Neuron (in vitro differentiated cells): Measurements from ENCODE around the gene OR2T3.
"Not testable (repeated sequence)": the region's sequence is repeated elsewhere in the genome, so short reads cannot be mapped to it uniquely, and the experiment has no call there.

Experiments
- H2AFZ ChIP-seq: one replicate; pipeline ENCODE4 v1.6.1; 2013; ENCODE audit warnings: low read depth, mild to moderate bottlenecking, inconsistent platforms, low read length, moderate library complexity
- H3K27me3 ChIP-seq: one replicate; pipeline ENCODE4 v1.6.1; 2013; ENCODE audit warnings: low read length; ENCODE audit not compliant: insufficient read depth
- H3K36me3 ChIP-seq: one replicate; pipeline ENCODE4 v1.6.1; 2013; ENCODE audit warnings: low read length; ENCODE audit not compliant: insufficient read depth
- H3K4me1 ChIP-seq: one replicate; pipeline ENCODE4 v1.6.1; 2013; ENCODE audit warnings: low read length; ENCODE audit not compliant: insufficient read depth
- H3K4me3 ChIP-seq: 2 replicates; pipeline ENCODE4 v1.5.1; 2013; ENCODE audit warnings: mild to moderate bottlenecking, low read length, moderate library complexity
- H3K9me3 ChIP-seq: one replicate; pipeline ENCODE4 v1.6.1; 2013; ENCODE audit warnings: low read length

The OR2T3 gene, protein sequence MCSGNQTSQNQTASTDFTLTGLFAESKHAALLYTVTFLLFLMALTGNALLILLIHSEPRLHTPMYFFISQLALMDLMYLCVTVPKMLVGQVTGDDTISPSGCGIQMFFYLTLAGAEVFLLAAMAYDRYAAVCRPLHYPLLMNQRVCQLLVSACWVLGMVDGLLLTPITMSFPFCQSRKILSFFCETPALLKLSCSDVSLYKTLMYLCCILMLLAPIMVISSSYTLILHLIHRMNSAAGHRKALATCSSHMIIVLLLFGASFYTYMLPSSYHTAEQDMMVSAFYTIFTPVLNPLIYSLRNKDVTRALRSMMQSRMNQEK

GRCh38 chr1:248473051-248473450 is at the start of gene OR2T3:
OR2T3 (plus strand) TSS chr1:248473351; CDS start chr1:248473351, 0 bp downstream.
- not testable (repeated sequence) for H3K36me3 ChIP-seq, H3K4me1 ChIP-seq, H3K27me3 ChIP-seq, H3K4me3 ChIP-seq, H2AFZ ChIP-seq, H3K9me3 ChIP-seq

DNA sequence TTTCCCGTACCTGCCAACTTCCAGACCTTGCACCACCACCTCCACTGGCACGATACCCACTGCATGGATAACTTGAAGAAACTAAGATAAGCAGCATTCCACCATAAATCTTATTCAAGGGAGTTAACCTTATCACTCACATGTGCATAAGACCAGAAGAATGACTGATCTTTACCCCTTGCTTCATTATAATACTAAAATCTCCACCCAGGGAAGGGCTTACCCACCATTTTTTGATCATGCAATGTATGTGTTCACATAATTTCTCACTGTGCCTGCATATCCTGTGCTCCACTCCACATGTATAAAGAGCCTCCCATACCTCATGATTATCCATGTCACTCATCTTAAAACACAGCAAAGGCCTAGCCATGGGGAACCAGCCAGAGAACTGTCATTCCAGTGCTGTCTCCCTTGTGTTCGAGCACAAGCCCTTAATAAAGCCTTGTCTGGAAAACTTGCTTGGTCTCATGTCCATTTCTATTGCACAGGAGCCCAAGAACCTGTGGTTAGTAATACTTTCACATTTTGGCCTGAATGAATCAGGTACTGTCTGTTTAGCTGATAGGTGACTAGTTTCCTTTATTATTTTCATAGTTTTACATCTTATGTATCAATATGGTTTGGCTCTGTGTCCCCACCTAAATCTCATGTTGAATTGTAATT is 45.5 kb upstream of the OR2T3 start:
- H3K27me3 ChIP-seq, H3K36me3 ChIP-seq, H3K4me1 ChIP-seq, H3K4me3 ChIP-seq, H2AFZ ChIP-seq, H3K9me3 ChIP-seq: not testable (repeated sequence)

- not testable (repeated sequence) for H3K4me3 ChIP-seq, H3K27me3 ChIP-seq, H3K36me3 ChIP-seq, H2AFZ ChIP-seq, H3K4me1 ChIP-seq, H3K9me3 ChIP-seq
Measured at GRCh38 chr1:248428192-248428533, 45.0 kb upstream of the OR2T3 start.

- H3K9me3 ChIP-seq, H3K4me1 ChIP-seq, H2AFZ ChIP-seq, H3K27me3 ChIP-seq, H3K4me3 ChIP-seq, H3K36me3 ChIP-seq: not testable (repeated sequence)
Measured at GRCh38 chr1:248431683-248432082, 41.5 kb upstream of the OR2T3 start.

DNA sequence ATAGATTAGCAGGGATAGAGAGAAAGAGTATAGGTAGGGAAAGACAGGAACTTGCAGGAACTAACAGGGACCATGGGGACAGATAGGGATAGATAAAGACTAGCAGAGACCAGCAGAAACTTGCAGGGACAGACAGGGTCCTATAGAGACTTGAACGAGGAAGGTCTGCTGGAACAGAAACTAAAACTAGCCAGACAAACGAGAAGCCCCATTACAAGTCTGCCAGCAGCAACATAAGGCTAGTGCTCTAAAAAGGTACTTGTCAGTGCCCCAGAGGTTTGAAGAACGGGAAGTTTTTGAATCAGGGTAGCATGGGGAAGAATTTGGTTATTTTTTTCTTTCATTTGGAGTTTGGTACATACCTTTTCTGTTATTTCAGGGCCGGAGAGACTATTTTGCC is 41.0 kb upstream of the OR2T3 start:
- H2AFZ ChIP-seq, H3K4me3 ChIP-seq, H3K27me3 ChIP-seq, H3K4me1 ChIP-seq, H3K9me3 ChIP-seq, H3K36me3 ChIP-seq: not testable (repeated sequence)

DNA sequence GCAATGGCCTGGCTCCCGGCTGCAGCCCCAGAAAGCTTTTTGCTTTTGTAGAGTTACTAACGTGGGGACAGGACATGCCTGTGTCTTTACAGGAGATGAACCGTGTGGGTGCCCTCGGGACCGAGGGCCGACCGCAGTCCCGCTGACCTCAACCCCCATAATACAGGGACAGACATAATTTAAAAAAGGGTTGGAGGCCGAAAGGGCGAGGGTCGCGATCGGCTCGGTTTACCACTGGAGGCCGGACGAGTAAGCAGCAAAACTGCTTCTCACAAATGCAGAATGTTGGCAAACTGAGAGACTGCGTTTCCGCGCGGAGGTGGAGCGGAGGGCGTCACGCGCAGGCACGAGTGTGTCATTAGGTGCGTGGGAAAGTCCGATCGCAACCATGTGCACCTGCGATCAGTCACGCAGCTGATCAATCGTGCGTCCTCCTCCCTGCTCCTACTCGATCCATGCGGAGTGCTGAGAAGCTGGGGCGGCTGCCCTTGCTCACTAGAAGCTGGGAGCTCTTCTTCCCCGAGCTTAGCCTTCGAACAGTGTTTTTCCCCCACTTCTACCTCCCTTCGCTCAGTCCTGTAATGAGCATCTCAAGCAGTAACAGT is 39.2 kb upstream of the OR2T3 start:
- H3K27me3 ChIP-seq, H3K4me3 ChIP-seq, H3K9me3 ChIP-seq, H3K36me3 ChIP-seq, H2AFZ ChIP-seq, H3K4me1 ChIP-seq: not testable (repeated sequence)

DNA sequence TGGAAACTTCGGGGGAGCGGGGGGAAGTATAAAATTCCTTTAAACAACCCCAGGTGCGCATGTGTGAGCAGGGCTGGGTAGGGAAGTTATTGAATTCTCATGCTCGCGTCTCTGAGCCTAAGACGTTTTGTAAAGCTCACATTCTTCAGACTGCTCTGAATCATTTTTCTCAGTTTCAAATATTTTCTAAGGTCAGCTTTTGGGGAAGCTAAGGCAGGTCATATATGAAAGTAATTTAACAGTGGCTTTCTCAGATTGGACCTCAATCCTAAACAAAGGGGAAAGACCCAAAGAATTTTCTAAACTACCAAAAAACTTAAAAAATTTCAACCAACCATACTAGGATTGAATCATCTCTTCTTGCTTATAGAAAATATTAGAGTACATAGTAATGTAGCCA is 38.2 kb upstream of the OR2T3 start:
- not testable (repeated sequence) for H3K27me3 ChIP-seq, H3K4me1 ChIP-seq, H3K9me3 ChIP-seq, H3K4me3 ChIP-seq, H3K36me3 ChIP-seq, H2AFZ ChIP-seq

- not testable (repeated sequence) for H3K4me3 ChIP-seq
Measured at GRCh38 chr1:248436303-248436702, 36.8 kb upstream of the OR2T3 start.

DNA sequence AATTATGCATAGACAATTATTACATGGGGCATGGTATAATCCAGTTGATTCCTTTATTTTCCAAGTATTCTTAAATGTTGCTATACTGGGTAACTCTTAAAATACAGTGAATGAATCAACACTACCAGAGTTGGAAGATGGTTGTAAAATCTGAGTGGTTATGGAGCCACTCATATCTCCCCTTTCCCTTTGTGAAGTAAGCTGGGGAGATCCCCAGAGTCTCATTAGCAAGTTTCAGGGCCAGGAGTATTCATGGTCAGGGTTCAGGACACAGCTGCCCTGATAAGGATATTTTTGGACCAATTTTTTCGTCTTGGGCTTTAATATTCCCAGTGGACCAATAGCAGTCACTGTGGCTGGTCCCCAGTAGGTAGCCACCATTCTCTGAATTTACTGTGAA is 34.5 kb upstream of the OR2T3 start:
- not testable (repeated sequence) for H3K9me3 ChIP-seq, H3K36me3 ChIP-seq, H2AFZ ChIP-seq, H3K4me3 ChIP-seq, H3K27me3 ChIP-seq, H3K4me1 ChIP-seq

More at GRCh38 chr1:248436303-248436702, 36.8 kb upstream of the OR2T3 start:
- H3K27me3 ChIP-seq, H3K4me1 ChIP-seq, H2AFZ ChIP-seq, H3K9me3 ChIP-seq, H3K36me3 ChIP-seq: not testable (repeated sequence)

GRCh38 chr1:248439283-248439682 is 33.9 kb upstream of the OR2T3 start:
- H3K36me3 ChIP-seq, H3K9me3 ChIP-seq, H2AFZ ChIP-seq, H3K4me1 ChIP-seq, H3K4me3 ChIP-seq, H3K27me3 ChIP-seq: not testable (repeated sequence)

GRCh38 chr1:248442500-248443277 is 30.5 kb upstream of the OR2T3 start:
- not testable (repeated sequence) for H3K27me3 ChIP-seq, H2AFZ ChIP-seq, H3K4me1 ChIP-seq, H3K9me3 ChIP-seq, H3K36me3 ChIP-seq, H3K4me3 ChIP-seq

- not testable (repeated sequence) for H3K4me3 ChIP-seq, H2AFZ ChIP-seq, H3K4me1 ChIP-seq, H3K27me3 ChIP-seq, H3K9me3 ChIP-seq, H3K36me3 ChIP-seq
Measured at GRCh38 chr1:248444603-248445002, 28.5 kb upstream of the OR2T3 start.

DNA sequence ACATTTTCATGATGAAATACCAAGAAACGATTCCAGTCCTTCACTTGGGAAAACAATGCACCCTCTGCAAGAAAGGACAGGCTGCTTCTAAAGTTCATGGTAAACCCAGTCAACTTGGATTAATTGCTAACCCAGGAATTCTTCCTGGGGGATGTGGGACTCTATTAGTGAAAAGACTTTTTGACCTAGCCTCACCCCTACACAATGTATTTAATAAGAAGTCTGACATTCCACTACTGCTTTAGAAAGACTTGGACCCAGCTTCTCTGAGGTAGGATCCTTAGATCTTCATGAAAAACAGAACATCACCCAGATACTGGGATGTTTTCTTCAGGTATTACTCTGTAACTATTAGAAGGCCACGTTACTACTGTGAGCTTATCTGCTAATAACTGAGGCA is 27.8 kb upstream of the OR2T3 start, which contains the start of gene OR2T2:
TSS of gene OR2T2 (plus strand) at position 239 of the 400 bp plus-strand sequence. CDS start 7,161 bp downstream, outside the sequence.
- not testable (repeated sequence) for H3K36me3 ChIP-seq, H2AFZ ChIP-seq, H3K4me1 ChIP-seq, H3K9me3 ChIP-seq, H3K4me3 ChIP-seq, H3K27me3 ChIP-seq
